H9 (cell line): ENCODE measurements around the gene ZNF292. TPM values are rescaled to one million over a fixed set of nuclear protein-coding genes. Genes with fewer than 3 reads are reported as not detected.

Experiments
- DNase-seq: peaks from one replicate; pipeline ENCODE4 v3.0.0-alpha.2; 2017
- H2AFZ ChIP-seq: one replicate; pipeline ENCODE4 v1.6.1; 2013; ENCODE audit warnings: mild to moderate bottlenecking, low read length, control low read depth, moderate library complexity
- H2AK5ac ChIP-seq: 2 replicates; pipeline ENCODE4 v1.6.1; 2013; ENCODE audit warnings: low read length, control low read depth, mixed read lengths; ENCODE audit not compliant: insufficient read length
- H2BK120ac ChIP-seq: one replicate; pipeline ENCODE4 v1.6.1; 2013; ENCODE audit warnings: low read depth, mild to moderate bottlenecking, low read length, control low read depth, inconsistent platforms; ENCODE audit not compliant: poor library complexity, severe bottlenecking
- H2BK12ac ChIP-seq: 2 replicates; pipeline ENCODE4 v1.6.1; 2013; ENCODE audit warnings: low read length, control low read depth, mixed read lengths, low read depth; ENCODE audit not compliant: insufficient read length
- H2BK15ac ChIP-seq: 2 replicates; pipeline ENCODE4 v1.6.1; 2013; ENCODE audit warnings: low read depth, low read length, control low read depth
- H2BK20ac ChIP-seq: one replicate; pipeline ENCODE4 v1.6.1; 2013; ENCODE audit warnings: low read depth, mild to moderate bottlenecking, low read length, control low read depth, inconsistent platforms; ENCODE audit not compliant: poor library complexity, severe bottlenecking
- H2BK5ac ChIP-seq: 2 replicates; pipeline ENCODE4 v1.6.1; 2013; ENCODE audit warnings: low read length, control low read depth, mixed read lengths; ENCODE audit not compliant: insufficient read length
- H3K14ac ChIP-seq: 2 replicates; pipeline ENCODE4 v1.6.1; 2013; ENCODE audit warnings: low read length, control low read depth; ENCODE audit not compliant: insufficient read depth
- H3K18ac ChIP-seq: 2 replicates; pipeline ENCODE4 v1.6.1; 2013; ENCODE audit warnings: low read depth, mild to moderate bottlenecking, mixed read lengths, low read length, control low read depth; ENCODE audit not compliant: insufficient read length
- H3K23ac ChIP-seq: 2 replicates; pipeline ENCODE4 v1.6.1; 2013; ENCODE audit warnings: low read length, control low read depth, mixed read lengths, low read depth; ENCODE audit not compliant: insufficient read length
- H3K23me2 ChIP-seq: 2 replicates; pipeline ENCODE4 v1.6.1; 2013; ENCODE audit warnings: low read depth, mild to moderate bottlenecking, mixed read lengths, low read length, control low read depth; ENCODE audit not compliant: insufficient read length, poor library complexity, severe bottlenecking
- H3K27ac ChIP-seq: 2 replicates; pipeline ENCODE4 v1.5.1; 2013; ENCODE audit warnings: low read length, control low read depth, mixed read lengths, low read depth; ENCODE audit not compliant: insufficient read length
- H3K27me3 ChIP-seq: 2 replicates; pipeline ENCODE4 v1.6.1; 2013; ENCODE audit warnings: low read length, control low read depth, inconsistent platforms; ENCODE audit not compliant: insufficient read depth
- H3K4ac ChIP-seq: 2 replicates; pipeline ENCODE4 v1.6.1; 2013; ENCODE audit warnings: low read depth, mild to moderate bottlenecking, control low read depth, inconsistent platforms, low read length, moderate library complexity
- H3K4me1 ChIP-seq: 2 replicates; pipeline ENCODE4 v1.6.1; 2013; ENCODE audit warnings: low read length, control low read depth, inconsistent platforms; ENCODE audit not compliant: insufficient read depth
- H3K4me2 ChIP-seq: 2 replicates; pipeline ENCODE4 v1.6.1; 2013; ENCODE audit warnings: low read length, control low read depth, mixed read lengths; ENCODE audit not compliant: insufficient read length, insufficient read depth
- H3K56ac ChIP-seq: 2 replicates; pipeline ENCODE4 v1.6.1; 2013; ENCODE audit warnings: low read depth, mild to moderate bottlenecking, mixed read lengths, low read length, control low read depth; ENCODE audit not compliant: insufficient read length
- H3K79me1 ChIP-seq: 2 replicates; pipeline ENCODE4 v1.6.1; 2013; ENCODE audit warnings: low read depth, mild to moderate bottlenecking, moderate library complexity, low read length, control low read depth, inconsistent platforms; ENCODE audit not compliant: insufficient read depth, poor library complexity, severe bottlenecking
- H3K79me2 ChIP-seq: 2 replicates; pipeline ENCODE4 v1.6.1; 2013; ENCODE audit warnings: low read length, control low read depth, inconsistent platforms; ENCODE audit not compliant: insufficient read depth
- H3K9ac ChIP-seq: 2 replicates; pipeline ENCODE4 v1.6.1; 2013; ENCODE audit warnings: low read length, control low read depth, mixed read lengths; ENCODE audit not compliant: insufficient read length; ENCODE audit errors: extremely low read depth
- H3K9me3 ChIP-seq: one replicate; pipeline ENCODE4 v1.6.1; 2013; ENCODE audit warnings: low read depth, low read length, inconsistent platforms; ENCODE audit not compliant: control insufficient read depth
- H3T11ph ChIP-seq: one replicate; pipeline ENCODE4 v1.6.1; 2013; ENCODE audit warnings: mild to moderate bottlenecking, low read length, control low read depth, inconsistent platforms
- H4K20me1 ChIP-seq: one replicate; pipeline ENCODE4 v1.6.1; 2013; ENCODE audit not compliant: control insufficient read depth, insufficient read length, insufficient read depth
- H4K5ac ChIP-seq: 2 replicates; pipeline ENCODE4 v1.6.1; 2013; ENCODE audit warnings: low read depth, mild to moderate bottlenecking, mixed read lengths, low read length, control low read depth; ENCODE audit not compliant: insufficient read length
- H4K8ac ChIP-seq: replicated peaks from 2 replicates; pipeline ENCODE4 v1.6.1; 2013; ENCODE audit warnings: low read length, control low read depth, mixed read lengths, low read depth; ENCODE audit not compliant: insufficient read length
- H4K91ac ChIP-seq: 2 replicates; pipeline ENCODE4 v1.6.1; 2013; ENCODE audit warnings: low read depth, mild to moderate bottlenecking, moderate library complexity, mixed read lengths, low read length, control low read depth; ENCODE audit not compliant: insufficient read length
- H3K27ac Mint-ChIP-seq, 3 experiments: 2 replicates in 2 of 3; 3 replicates in 1 of 3; pipeline ENCODE4 v1.8.0; 2020 to 2021; ENCODE audit warnings: mixed read lengths in 3 of 3, mild to moderate bottlenecking in 1 of 3, moderate library complexity in 1 of 3
- H3K27me3 Mint-ChIP-seq: 2 replicates; pipeline ENCODE4 v1.8.0; 2021; ENCODE audit warnings: low read depth, mild to moderate bottlenecking, moderate library complexity, mixed read lengths
- H3K36me3 Mint-ChIP-seq, 3 experiments: 2 replicates in 2 of 3; 3 replicates in 1 of 3; pipeline ENCODE4 v1.8.0; 2020 to 2021; ENCODE audit warnings: low read depth in 3 of 3, mixed read lengths in 3 of 3; ENCODE audit not compliant: insufficient read depth in 1 of 3
- H3K4me1 Mint-ChIP-seq, 2 experiments: 2 replicates each; pipeline ENCODE4 v1.8.0; 2020; ENCODE audit warnings: mixed read lengths in 2 of 2
- H3K4me3 Mint-ChIP-seq, 2 experiments: 2 replicates in 1 of 2; 3 replicates in 1 of 2; pipeline ENCODE4 v1.8.0; 2020 to 2021; ENCODE audit warnings: mild to moderate bottlenecking in 2 of 2, mixed read lengths in 2 of 2, moderate library complexity in 1 of 2
- H3K9me3 Mint-ChIP-seq, 2 experiments: 2 replicates in 1 of 2; 3 replicates in 1 of 2; pipeline ENCODE4 v1.8.0; 2020; ENCODE audit warnings: mild to moderate bottlenecking in 2 of 2, mixed read lengths in 2 of 2, moderate library complexity in 1 of 2
- CTCF ChIP-seq: fragments of 200-600 bp; sonication (generic); conservative IDR thresholded peaks from 3 replicates; pipeline ENCODE4 v1.8.0; 2021; ENCODE audit warnings: antibody characterized with exemption, mild to moderate bottlenecking
- WGBS: extraction: QIAGEN DNeasy Blood & Tissue Kit; methylation state at CpG from one replicate; pipeline ENCODE4 v1.1.7; 2013; ENCODE audit warnings: missing lambda C conversion rate, low lambda C conversion rate, mixed read lengths; ENCODE audit not compliant: insufficient read length; ENCODE audit errors: extremely low coverage; 5-methylcytosine and 5-hydroxymethylcytosine counted together
- total RNA-seq: library from RNA; stranded (reverse); gene quantifications from 2 replicates; pipeline ENCODE4 v1.2.1, GENCODE V29; 2021

The ZNF292 gene
- total RNA-seq, 1 experiment from 2014 or later: 38.7 TPM

DNA sequence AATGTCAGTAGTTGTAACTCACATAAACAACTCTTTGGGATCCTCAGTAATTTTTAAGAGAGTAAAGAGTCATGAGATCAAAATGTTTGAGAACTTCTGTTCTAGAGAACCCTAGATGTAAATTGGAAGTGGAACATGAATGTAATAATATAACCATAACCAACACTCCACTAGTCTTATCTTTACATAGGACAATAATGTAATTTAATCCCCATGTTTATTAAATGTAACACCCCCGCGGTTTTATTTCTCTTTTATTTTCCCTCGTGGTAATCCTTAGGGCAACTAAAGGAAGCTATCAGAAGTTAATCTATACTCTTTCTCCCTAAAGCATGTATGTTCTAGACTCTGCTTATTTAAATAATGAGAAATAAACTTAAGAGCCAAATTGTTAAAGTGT, 54.4 kb downstream of the ZNF292 start:
- H4K20me1 ChIP-seq: no peaks in the 10 kb centered on the region
- no peak overlapping the region for H3K27ac ChIP-seq
- no peak overlapping the region for H2BK120ac ChIP-seq
- peaks cover 17% of the 10 kb centered on the region; the same call in 1 of the 2 replicates for H3K79me2 ChIP-seq
- no peaks in the 10 kb centered on the region for H3K27me3 ChIP-seq
- H3K9ac ChIP-seq: no peak overlapping the region
- H3K18ac ChIP-seq: no peak overlapping the region
- H3K27ac Mint-ChIP-seq: peak overlapping the region in 1 of 3 experiments; percentile 73; a peak in 2 of 7 replicates
- H4K5ac ChIP-seq: no peak overlapping the region
- H3K79me1 ChIP-seq: peaks cover 6% of the 10 kb centered on the region
- no peak overlapping the region for H3K23ac ChIP-seq
- H3K23me2 ChIP-seq: peaks cover 2% of the 10 kb centered on the region
- no peak overlapping the region for H3T11ph ChIP-seq
- no peak overlapping the region for H3K4me3 Mint-ChIP-seq
- H3K56ac ChIP-seq: no peak overlapping the region
- no peak for TF ChIP-seq CTCF
- H3K9me3 ChIP-seq: no peaks in the 10 kb centered on the region
- H2BK12ac ChIP-seq: no peak overlapping the region
- no peak overlapping the region for H2BK5ac ChIP-seq
- H3K36me3 Mint-ChIP-seq: peaks cover 0 to 11% (median 5%) of the 10 kb centered on the region in 3 experiments; a peak in 4 of 7 replicates
- no peak overlapping the region for H4K91ac ChIP-seq
- H3K27me3 Mint-ChIP-seq: no peaks in the 10 kb centered on the region
- peaks cover 18% of the 10 kb centered on the region for H3K4me1 ChIP-seq
- no peak overlapping the region for H2BK20ac ChIP-seq
- no peaks in the 10 kb centered on the region for H3K9me3 Mint-ChIP-seq
- no peak for DNase-seq
- H3K4ac ChIP-seq: no peak overlapping the region
- H3K4me1 Mint-ChIP-seq: peaks cover 86 to 90% of the 10 kb centered on the region in 2 experiments
- no peak overlapping the region for H2BK15ac ChIP-seq
- H3K4me2 ChIP-seq: no peak overlapping the region
- H4K8ac ChIP-seq: no peak overlapping the region
- no peak overlapping the region for H2AFZ ChIP-seq
- no peak overlapping the region for H2AK5ac ChIP-seq
- no peak overlapping the region for H3K14ac ChIP-seq
- WGBS: no CpG with 5 or more reads among the region's 3 CpGs
